Lower lobe of right lung (tissue), 2 donors: ENCODE data around the gene TGFA. TPM values are rescaled to one million over a fixed set of nuclear protein-coding genes. Genes with fewer than 3 reads are reported as not detected.

ENCODE experiments used
- ATAC-seq, 2 donors: fragments of 200-7000 bp; cut with Tn5 transposase; one replicate each; pipeline ENCODE4 v1.9.1; 2020 to 2022; ENCODE audit warnings: mild to moderate bottlenecking in 2 of 2, moderate library complexity in 2 of 2
- DNase-seq: peaks from one replicate; pipeline ENCODE4 v3.0.0-alpha.2; 2020
- H3K27ac ChIP-seq: fragments of 200-600 bp; one replicate; pipeline ENCODE4 v1.8.0; 2022
- H3K27me3 ChIP-seq: fragments of 200-600 bp; one replicate; pipeline ENCODE4 v1.8.0; 2022; ENCODE audit warnings: low read depth
- H3K36me3 ChIP-seq: fragments of 200-600 bp; one replicate; pipeline ENCODE4 v1.8.0; 2022; ENCODE audit warnings: mild to moderate bottlenecking
- H3K4me1 ChIP-seq: fragments of 200-600 bp; one replicate; pipeline ENCODE4 v1.8.0; 2022
- H3K4me3 ChIP-seq: fragments of 200-600 bp; one replicate; pipeline ENCODE4 v1.8.0; 2022; ENCODE audit warnings: mild to moderate bottlenecking
- H3K9me3 ChIP-seq: fragments of 200-600 bp; one replicate; pipeline ENCODE4 v1.8.0; 2022
- intact Hi-C: fragments of 100-400 bp; cut with DNase I; formaldehyde crosslinking; loops from one replicate; pipeline ENCODE4 v1.11.0; 2022
- total RNA-seq: library from RNA; stranded (reverse); fragmentation: NEBNext Ultra II Directional; extraction: Animal tissue kit (Norgen Biotek cat#: 25700); gene quantifications from one replicate; pipeline ENCODE4 v1.2.1, GENCODE V29; 2021
- TF ChIP-seq, protein P1 (sequence below): fragments of 200-600 bp; IDR thresholded peaks from one replicate; pipeline ENCODE4 v1.8.0; 2022; ENCODE audit warnings: antibody characterized with exemption, mild to moderate bottlenecking
- donor health status: DM: no; HTN: yes; CAD: no; lungs with severe emphysema.

The TGFA gene
- total RNA-seq, 1 donor from 2014 or later, result 8.2 TPM

GRCh38 chr2:70501728-70502127 lies 51.9 kb downstream of the TGFA start:
- DNase-seq (no peak), ATAC-seq (no peak)
- intact Hi-C loops, result no loop called here
- TF ChIP-seq, protein P1, sequence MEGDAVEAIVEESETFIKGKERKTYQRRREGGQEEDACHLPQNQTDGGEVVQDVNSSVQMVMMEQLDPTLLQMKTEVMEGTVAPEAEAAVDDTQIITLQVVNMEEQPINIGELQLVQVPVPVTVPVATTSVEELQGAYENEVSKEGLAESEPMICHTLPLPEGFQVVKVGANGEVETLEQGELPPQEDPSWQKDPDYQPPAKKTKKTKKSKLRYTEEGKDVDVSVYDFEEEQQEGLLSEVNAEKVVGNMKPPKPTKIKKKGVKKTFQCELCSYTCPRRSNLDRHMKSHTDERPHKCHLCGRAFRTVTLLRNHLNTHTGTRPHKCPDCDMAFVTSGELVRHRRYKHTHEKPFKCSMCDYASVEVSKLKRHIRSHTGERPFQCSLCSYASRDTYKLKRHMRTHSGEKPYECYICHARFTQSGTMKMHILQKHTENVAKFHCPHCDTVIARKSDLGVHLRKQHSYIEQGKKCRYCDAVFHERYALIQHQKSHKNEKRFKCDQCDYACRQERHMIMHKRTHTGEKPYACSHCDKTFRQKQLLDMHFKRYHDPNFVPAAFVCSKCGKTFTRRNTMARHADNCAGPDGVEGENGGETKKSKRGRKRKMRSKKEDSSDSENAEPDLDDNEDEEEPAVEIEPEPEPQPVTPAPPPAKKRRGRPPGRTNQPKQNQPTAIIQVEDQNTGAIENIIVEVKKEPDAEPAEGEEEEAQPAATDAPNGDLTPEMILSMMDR, result no peak
- Histone ChIP-seq H3K9me3 (no peaks in the 10 kb centered on the region), H3K4me3 (no peak overlapping the region), H3K27me3 (no peaks in the 10 kb centered on the region), H3K4me1 (no peaks in the 10 kb centered on the region), H3K27ac (no peak overlapping the region), H3K36me3 (no peaks in the 10 kb centered on the region)

- intact Hi-C loops, result no loop called here
- DNase-seq (no peak), ATAC-seq (no peak)
- no peaks in the 10 kb centered on the region for H3K9me3 ChIP-seq
- TF ChIP-seq, protein P1, result no peak
- no peak overlapping the region for H3K27ac ChIP-seq
- H3K4me1 ChIP-seq, result no peaks in the 10 kb centered on the region
- no peaks in the 10 kb centered on the region for H3K27me3 ChIP-seq
- H3K4me3 ChIP-seq, result no peak overlapping the region
- no peaks in the 10 kb centered on the region for H3K36me3 ChIP-seq
Measured at GRCh38 chr2:70501215-70501614, 52.4 kb downstream of the TGFA start.

DNA sequence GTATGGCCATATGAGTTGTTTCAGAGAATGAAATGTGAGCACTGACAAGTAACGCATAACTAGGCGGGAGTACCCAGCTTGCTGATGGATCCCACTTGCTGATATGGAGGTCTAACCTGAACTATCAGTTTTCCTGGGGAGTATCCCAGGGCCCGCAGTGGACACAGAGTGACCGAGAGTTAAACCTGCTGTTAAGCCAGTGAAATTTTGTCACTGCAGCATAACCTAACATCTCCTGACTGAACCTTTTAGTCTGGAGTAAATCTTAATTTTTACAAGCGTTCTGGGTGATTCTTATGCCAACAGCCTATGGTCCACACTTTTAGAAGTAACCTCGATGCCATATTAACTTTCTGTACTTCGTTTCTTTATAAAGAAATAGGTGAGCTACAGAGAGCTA lies 54.4 kb downstream of the TGFA start:
- Histone ChIP-seq H3K27me3 (no peaks in the 10 kb centered on the region), H3K4me1 (no peaks in the 10 kb centered on the region), H3K9me3 (no peaks in the 10 kb centered on the region), H3K4me3 (no peak overlapping the region), H3K36me3 (no peaks in the 10 kb centered on the region), H3K27ac (no peak overlapping the region)
- no peak for ATAC-seq
- TF ChIP-seq, protein P1, result no peak
- DNase-seq, result no peak
- intact Hi-C loops, result no loop called here

DNA sequence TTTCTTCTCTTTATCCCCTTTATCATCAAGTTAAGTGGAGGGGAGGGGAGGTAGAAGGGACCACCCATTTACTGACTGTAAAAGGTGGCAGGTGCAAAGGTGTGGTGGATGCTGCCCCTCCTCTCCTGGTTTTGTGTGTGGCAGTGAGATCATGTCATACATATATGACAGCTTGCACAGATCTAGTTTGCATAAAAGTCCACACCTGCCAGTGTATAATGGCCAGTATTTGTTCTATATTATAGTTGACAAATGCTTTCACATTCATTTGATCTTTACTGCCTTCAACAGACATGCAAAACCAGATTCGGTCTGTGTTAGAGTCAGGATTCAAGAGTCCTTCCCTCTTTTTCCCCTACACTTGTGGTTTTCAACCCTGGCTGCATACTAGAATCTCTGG lies 55.1 kb downstream of the TGFA start:
- intact Hi-C loops, result no loop called here
- no peaks in the 10 kb centered on the region for H3K9me3 ChIP-seq
- H3K4me1 ChIP-seq, result no peaks in the 10 kb centered on the region
- H3K4me3 ChIP-seq, result no peak overlapping the region
- ATAC-seq (no peak), DNase-seq (no peak)
- H3K27me3 ChIP-seq, result no peaks in the 10 kb centered on the region
- TF ChIP-seq, protein P1, result no peak
- H3K36me3 ChIP-seq, result no peaks in the 10 kb centered on the region
- H3K27ac ChIP-seq, result no peak overlapping the region

DNA sequence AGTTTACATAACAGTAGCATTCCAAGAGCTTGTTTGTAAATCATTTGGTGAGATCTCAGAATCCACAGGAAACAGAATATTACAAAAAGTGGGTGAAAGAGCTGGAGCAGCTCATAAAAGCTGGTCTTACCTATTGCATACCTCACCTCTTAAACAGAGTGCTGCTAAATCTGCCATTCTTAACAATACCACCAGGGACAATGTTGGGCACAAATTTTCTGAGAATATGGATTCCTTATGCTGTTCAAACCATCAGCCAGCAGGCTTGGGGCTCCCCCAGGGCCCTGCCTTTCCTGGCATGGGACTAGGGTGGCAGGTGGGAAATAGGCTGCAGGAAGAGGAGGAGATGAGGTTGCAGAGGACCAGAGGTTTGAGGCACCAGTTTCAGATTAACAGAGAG lies 55.6 kb downstream of the TGFA start:
- no peak for DNase-seq
- Histone ChIP-seq H3K36me3 (no peaks in the 10 kb centered on the region), H3K27ac (no peak overlapping the region), H3K4me3 (no peak overlapping the region), H3K9me3 (no peaks in the 10 kb centered on the region), H3K4me1 (no peaks in the 10 kb centered on the region), H3K27me3 (no peaks in the 10 kb centered on the region)
- intact Hi-C loops, result no loop called here
- no peak for ATAC-seq
- TF ChIP-seq, protein P1, result no peak

DNA sequence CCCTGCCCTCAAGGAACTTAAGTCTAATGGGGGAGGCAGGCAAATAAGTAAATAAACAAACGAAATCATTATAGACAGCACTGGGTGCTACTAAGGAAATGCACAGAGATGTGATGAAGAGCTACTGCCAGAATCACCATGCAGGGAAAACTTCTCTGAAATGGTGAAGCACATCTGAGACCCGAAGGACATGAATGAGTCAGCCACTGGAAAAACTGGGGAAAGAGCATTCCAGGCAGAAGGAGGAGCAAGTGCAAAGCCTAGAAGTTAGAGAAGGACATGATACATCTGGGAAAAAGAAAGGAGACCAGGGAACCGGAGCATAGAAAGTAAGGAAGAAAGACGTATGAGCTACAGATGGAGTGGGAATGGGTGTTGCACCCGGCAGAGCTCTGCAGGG lies 56.8 kb downstream of the TGFA start:
- Histone ChIP-seq H3K4me1 (no peaks in the 10 kb centered on the region), H3K27ac (no peak overlapping the region), H3K9me3 (no peaks in the 10 kb centered on the region), H3K4me3 (no peak overlapping the region), H3K36me3 (no peaks in the 10 kb centered on the region), H3K27me3 (no peaks in the 10 kb centered on the region)
- ATAC-seq, result no peak
- no peak for DNase-seq
- TF ChIP-seq, protein P1, result no peak
- intact Hi-C loops, result no loop called here
